ENCODE data around the gene CIAO1.

DNA sequence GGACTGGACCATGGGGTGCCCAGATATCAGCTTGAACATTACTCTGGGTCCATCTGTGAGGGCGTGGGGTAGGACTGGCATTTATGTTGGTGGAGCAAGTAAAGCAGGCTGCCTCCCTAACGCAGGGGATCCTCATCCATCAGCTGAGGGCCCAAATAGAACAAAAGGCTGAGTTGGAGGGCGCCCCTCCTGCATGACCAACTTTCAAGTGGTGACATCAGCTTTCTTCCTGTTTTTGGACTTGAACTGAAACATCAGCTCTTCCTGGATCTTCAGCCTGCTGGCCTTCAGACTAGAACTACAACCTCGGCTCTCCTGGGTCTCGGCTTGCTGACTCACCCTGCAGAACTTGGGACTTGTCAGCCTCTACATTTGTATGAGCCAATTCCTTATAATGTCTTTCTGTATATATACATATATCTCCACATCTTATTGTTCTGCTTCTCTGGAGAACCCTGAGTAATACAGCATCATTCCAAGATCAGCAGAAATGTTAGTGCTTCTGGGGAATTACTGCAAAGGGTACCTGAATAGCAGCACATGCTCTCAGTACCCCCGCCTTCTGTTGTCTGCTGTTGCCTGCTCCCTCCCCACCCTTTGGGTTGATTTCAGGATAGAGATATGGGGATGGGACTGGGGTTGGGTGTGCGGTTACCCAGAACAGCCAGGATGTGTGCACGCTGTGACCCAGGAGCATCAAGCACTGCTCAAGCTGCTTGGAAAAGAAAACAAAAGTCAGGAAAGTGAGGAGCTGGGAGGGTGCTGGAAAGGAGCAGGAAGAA lies 20.2 kb upstream of the CIAO1 start:
- TF ChIP-seq EP300 (IDR thresholded peaks at IDR 0.05) (no peak), CTCF (IDR thresholded peaks at IDR 0.05) (no peak)

Measured in sigmoid colon (tissue), 4 donors.